H4 (cell line): ENCODE data around the gene MSMO1. TPM values are rescaled to one million over a fixed set of nuclear protein-coding genes. Genes with fewer than 3 reads are reported as not detected.

Source experiments
- DNase-seq: peaks from one replicate; pipeline ENCODE4 v3.0.0-alpha.2; 2015; ENCODE audit warnings: low spot score
- total RNA-seq: library from RNA; depleted of rRNA; stranded (reverse); fragments of >200 nt; shearing (Covaris generic); gene quantifications from 2 replicates; pipeline ENCODE4 v1.2.3, GENCODE V29; 2014

Gene MSMO1
- total RNA-seq, 1 experiment from 2014 or later: 149 TPM

DNA sequence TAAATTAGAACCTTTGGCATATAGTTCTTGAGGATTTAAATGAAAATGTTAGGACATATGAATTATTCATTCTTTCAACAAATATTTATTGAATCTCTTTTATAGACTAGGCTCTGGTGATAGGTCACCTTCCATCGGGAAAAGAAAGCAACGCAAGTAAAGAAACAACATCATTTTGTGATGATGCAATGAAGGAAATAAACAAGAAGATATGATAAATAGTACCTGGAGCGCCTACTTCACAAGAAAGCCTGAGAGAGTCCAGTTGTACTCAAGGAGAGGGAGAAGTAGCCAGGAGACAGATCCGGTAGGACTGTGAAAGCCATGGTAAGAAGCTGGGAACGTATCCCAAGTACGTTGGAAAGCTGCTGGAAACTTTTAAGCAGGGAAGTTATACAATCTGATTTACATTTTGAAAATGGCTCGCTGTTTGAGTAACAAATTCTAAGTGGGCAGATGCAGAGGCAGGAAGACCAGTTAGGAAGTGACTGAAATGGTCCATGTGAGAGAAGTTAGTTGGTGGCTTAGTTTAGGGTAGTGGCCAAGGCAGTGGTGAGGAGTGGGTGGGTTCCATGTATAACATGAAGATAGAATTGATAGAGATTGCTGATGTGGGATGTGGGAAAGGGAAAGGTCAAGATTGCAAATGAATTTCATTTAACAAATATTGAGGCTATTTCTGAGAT is 33.7 kb downstream of the MSMO1 start:
- DNase-seq: no peak

DNA sequence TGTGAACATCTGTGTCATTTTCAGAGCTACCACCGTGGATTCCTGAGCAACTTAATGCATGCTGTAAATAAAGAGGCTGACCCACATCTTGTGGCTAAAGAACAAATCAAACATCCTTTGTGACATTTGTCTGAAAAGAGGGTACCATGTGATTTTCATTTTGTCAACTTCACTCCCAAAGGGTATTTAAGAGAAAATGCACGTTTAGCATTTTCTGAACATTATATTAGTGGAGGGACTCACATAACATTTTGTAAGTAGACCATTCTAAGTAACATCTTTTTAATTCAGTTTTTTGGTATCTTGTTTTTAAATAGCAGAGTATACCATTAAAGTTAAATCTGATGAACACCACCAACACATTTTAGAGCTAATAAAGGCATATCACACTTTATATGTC is 34.3 kb downstream of the MSMO1 start:
- DNase-seq: no peak

DNA sequence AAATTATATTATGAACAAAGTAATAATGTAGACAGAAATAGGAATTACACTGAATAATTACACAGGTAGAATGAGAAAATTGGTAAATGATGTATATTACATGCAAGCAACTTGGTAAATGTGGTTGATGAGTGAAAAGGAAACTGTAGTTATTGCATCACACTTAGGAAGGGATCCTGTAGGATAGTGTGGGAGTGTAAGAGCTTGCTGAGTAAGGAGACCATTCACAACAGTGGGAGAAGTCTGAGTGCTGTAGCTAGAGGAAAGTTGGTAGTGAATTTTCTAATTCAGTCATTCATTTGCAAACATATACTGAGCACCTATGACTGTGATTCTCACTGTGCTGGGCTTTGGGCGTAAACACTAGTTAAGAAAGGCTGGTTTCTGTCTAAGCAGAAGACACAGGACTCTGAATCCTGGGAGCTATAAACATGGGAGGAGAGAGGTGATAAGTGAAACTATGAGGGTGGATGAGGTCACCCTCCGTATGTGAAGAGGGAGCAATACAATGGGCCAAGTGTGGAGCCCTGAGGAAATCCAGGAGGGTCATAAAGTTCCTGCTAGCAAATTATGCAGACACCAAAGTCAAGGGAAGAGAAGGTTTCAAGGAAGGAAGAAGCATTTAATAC is 37.1 kb downstream of the MSMO1 start:
- DNase-seq: peak; percentile 48

DNA sequence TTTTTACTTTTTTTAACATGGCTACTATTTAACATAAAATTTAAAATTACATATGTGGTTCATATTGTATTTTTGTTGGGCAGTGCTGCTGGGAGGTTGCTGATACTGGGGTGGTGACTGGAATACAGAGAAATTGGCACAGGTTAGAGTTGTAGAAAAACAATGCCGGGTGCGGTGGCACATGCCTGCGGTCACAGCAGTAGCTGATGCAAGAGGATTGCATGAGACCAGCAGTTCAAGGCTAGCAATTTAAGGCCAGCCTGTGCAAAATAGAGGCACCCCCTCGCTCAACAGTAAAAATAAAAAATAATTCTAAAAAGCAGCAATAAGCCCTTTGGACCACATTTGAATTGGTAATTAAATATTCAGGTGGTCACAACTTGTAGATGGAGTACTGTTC is 39.6 kb downstream of the MSMO1 start:
- DNase-seq: peak; percentile 89

DNA sequence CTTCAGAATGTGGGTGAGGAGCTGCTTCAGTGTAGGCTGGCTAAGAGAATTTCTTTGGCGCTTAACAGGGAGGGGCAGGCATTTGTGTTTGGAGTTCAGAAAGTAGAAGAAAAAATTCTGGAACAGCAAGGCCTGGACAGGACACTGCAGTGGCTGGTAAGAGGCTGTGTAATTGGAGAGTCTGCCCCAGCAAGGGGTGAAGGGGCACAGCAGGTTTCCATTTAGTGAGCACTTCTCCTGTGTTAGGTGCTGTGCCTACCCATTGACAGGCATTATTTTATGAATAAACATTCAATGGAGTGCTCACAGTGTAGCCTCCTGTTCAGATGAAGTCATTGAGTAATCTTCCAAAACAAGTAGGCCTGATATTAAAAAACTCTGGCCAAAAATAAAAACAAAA is 40.6 kb downstream of the MSMO1 start:
- DNase-seq: no peak

DNA sequence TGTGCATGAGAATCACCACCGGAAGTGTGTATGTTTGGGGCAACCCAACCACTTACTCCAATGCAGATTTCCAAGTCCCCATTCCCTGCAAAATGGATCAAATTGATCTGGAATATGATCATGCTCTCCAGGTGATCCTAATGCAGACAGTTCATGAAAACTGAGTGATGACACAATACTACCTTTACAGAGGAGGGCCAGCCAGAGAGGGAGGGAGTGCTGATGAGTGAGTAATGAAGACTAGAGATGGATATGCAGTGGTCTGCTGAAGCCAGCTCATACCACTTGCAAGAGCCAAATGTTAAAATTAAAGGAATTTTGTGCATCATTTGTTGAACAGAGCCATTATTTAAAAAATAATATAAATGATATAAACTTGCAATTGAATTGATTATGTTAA is 41.1 kb downstream of the MSMO1 start:
- no peak for DNase-seq

DNA sequence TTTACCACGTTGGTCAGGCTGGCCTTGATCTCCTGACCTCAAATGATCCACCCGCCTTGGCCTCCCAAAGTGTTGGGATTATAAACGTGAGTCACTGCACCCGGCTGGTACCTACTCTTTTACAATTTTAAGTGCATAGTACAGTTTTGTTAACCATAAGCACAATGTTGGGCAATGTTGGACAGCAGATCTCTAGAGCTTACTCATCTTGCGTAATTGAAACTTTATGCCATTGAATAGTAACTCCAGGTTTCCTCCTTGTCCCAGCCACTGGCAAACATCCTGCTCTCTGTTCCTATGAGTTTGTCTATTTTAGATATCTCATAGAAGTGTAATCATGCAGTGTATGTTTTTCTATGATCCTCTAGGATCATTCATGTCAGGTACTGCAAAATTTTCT is 42.1 kb downstream of the MSMO1 start:
- DNase-seq: peak; percentile 69

DNA sequence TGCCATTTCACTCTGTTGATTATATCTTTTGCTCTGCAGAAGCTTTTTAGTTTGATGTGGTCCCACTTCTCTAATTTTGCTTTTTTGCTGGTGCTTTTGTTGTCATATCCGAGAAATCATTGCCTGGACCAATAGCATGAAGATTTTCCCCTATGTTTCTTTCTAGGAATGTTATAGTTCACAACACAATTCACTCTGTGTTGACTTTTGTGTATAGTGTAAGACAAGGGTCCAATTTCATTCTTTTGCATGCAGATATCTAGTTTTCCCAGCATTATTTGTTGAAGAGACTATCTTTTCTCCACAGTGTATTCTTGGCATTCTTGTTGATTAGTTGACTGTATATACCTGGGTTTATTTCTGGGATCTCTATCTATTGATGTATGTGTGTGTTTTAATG is 43.1 kb downstream of the MSMO1 start:
- no peak for DNase-seq

DNA sequence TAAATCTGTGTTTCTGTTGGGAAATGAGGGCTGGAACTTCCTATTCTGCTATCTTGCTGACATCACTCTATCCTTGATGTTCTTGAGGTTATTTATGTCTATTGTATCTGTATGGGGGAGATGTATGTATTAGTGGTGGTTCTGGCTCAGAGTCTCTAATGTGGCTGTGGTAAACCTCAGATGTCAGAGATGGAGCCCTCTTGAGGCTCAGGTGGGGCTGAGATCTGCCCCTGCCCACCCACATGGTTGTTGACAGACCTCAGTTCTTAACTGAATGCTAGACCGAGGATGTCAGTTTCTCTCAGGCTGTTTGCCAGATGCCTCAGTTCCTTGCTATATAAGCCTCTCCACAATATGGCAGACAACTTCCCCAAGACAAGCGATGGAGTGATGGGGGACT is 48.0 kb downstream of the MSMO1 start:
- DNase-seq: no peak

DNA sequence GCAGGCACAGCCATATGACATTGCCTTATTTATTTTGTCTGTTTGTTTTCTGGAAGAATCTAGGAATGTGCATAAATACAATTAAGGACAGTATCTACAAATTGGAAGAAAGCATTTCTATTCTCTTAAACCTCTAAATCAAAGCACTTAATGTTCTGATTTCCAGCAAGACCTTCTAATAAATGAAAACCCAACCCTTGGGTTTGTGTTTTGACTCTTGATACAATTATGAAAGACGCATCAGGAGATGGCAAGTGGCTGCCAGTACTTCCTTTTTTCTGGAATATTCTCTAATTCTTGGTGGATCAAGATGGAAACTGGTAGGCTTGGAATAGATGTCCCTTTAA is 50.9 kb downstream of the MSMO1 start:
- no peak for DNase-seq

DNA sequence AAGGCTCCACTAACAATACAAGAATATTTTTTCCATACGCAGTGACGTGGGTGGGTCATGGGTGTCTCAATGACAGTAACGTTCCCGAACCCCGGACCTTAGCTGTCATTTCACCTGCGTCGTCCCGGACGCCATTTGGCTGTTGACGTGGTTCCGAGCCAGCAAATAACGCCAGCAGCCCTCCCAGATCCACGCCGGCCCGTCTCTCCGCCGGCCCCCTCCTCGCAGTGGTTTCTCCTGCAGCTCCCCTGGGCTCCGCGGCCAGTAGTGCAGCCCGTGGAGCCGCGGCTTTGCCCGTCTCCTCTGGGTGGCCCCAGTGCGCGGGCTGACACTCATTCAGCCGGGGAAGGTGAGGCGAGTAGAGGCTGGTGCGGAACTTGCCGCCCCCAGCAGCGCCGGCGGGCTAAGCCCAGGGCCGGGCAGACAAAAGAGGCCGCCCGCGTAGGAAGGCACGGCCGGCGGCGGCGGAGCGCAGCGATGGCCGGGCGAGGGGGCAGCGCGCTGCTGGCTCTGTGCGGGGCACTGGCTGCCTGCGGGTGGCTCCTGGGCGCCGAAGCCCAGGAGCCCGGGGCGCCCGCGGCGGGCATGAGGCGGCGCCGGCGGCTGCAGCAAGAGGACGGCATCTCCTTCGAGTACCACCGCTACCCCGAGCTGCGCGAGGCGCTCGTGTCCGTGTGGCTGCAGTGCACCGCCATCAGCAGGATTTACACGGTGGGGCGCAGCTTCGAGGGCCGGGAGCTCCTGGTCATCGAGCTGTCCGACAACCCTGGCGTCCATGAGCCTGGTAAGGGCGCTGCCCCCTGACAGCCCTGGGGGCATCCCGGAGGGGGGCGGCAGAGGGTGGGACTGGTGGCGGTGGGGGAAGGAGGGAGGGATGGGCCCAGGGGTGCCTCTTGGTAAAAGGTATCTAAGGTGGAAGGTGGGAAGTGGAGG is 51.5 kb downstream of the MSMO1 start, which contains the start of gene CPE:
Gene CPE (plus strand): TSS at position 264 of the 933 bp plus-strand sequence. CDS start 214 bp downstream, at position 478.
- DNase-seq: peak; percentile 41

DNA sequence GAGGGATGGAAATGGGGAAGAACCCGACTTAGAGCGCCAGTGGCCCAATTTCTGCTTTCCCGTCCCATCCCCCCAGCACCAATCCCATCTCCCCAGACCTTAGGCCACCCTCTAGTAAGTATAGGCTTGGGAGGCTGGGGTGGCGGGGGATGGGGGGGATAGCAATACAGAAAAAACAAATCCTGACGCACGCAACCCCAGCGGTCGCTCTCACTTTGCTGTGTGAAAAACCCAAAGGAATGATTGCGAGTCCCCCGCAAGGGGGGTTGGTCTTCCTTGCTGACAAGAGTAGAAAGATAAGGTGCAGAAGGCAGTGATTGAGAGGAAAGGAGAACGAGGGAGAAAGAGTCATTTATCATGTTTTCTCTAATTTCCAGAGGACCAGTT is 52.2 kb downstream of the MSMO1 start:
- DNase-seq: no peak

DNA sequence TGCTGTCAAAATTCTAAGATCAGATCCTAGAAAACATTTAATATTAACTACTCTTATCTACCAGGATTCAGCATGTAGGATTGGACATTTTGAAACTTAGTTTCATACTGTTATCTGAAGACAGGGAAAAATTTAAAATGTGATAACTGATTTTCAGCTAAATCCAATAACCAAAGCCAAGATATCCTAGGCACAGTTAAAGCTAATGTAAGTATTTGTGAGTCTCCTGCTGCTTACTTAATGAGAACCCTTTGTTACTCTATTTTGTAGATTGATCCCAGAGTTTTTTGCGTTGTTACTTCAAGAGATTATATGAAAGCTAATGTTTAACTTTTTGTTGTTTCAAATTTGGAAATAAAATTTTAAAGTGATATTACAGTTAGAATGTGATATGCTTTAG is 53.3 kb downstream of the MSMO1 start:
- no peak for DNase-seq

DNA sequence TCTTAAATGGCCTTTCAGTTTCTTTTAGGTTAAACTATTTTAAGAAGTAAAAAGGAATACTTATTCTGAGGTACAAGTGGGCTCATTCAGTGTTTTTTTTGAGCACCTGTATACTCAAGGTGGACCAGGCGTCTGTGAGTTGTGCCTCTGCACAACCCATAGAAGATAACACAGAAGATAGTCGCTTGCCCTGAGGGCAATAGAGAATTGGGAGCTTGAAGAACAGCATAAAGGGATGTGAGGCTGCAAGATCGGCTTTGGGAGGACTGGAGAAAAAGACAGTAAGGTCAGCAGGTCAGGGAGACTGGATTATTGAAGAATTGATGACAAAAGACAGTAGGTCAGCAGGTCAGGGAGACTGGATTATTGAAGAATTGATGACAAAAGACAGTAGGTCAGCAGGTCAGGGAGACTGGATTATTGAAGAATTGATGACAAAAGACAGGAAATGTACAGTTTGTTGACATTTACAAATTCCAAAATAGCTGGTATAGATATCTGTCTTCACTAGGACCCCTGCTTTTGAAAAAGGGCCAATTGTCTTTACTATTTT is 54.4 kb downstream of the MSMO1 start:
- no peak for DNase-seq

DNA sequence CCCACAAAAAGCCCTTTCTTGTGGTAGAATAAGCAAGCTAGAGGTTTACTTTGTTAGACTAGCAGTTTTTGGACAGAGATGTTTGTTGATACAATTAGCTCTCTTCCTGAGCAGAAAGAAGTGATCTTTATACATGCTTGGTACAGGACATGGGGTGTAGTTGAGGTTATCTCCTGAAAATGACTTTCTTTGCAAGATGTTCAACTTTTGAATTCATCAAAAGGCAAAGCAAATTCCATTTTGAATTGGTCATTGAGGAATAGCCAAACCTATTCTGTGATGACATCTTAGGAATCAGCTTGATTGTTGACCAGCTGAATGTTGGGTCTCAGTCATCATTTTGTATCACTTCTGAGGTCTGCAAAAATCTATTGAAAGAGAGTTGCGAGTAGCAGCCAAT is 55.2 kb downstream of the MSMO1 start:
- no peak for DNase-seq

DNA sequence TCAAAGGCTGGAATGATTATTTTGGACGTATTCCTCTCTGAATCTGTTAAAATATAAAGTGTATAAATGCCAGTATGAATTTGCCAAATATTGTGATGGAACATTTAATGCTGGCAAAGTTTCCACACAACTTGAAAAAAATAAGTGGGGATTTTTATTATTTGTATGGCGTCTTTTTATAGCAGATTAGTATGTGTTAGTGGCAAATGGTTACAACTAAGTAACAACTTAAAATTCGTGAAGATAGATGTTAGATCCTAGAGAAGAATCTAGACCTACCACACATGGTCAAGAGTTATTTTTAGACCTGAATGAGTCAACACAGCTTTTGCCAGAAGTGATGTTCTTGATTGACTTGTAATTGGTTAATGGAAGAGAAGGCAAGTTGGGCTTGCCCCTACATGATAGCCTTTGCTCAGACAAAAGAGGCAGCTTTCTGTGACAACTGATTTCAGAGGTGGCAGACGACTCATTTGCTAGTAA is 56.2 kb downstream of the MSMO1 start:
- no peak for DNase-seq

DNA sequence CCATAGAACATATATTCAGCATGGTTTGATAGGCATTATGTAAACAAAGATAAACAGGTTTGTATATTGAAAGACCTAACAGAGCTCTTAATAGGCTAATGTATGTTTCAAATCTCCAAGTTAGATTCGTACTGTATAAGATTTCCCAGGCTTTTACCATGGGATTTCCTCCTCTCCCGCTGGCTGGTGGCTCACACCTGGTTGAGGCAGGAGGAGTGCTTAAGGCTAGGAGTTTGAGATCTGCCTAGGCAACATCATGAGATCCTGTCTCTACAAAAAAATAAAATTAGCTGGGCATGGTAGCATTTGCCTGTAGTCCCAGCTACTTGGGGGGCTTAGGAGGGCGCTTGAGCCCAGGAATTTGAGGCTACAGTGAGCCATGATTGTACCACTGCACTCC is 56.7 kb downstream of the MSMO1 start:
- no peak for DNase-seq

DNA sequence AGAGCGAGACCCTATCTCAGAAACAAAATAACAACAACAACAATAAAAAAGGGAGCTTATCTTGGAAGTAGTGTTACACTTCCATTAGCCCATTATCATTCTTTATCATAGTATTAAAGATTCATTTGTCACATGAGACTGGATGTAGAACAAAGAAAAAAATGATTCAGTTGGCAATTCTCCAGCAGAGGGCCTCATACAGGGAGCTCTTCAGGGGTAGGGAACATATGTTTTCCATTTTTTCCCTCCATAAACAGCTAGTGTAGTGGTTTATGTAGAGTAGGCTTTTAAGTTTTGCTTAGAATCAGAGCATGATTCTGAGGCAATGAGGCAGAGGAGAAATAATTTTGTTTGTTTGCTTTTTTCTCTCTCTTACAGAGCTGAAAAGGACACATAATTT is 57.1 kb downstream of the MSMO1 start:
- DNase-seq: no peak

DNA sequence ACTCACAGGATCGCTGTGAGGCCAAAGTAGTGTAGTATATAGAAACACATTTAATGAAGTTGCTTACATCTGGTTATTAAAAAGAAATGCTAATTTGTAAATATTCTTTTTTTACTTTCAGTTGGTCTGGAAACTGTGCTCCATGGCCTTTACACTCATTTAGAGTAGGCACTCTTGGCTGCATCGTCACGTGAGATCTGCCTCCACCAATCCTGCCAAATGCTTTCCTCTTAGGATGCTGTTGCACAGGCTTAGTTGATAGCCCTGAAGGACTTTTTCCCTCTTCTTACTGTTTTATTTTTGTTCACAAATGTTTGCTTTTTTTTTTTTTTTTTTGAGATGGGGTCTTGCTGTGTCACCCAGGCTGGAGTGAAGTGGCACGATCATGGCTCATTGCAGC is 57.7 kb downstream of the MSMO1 start:
- no peak for DNase-seq

DNA sequence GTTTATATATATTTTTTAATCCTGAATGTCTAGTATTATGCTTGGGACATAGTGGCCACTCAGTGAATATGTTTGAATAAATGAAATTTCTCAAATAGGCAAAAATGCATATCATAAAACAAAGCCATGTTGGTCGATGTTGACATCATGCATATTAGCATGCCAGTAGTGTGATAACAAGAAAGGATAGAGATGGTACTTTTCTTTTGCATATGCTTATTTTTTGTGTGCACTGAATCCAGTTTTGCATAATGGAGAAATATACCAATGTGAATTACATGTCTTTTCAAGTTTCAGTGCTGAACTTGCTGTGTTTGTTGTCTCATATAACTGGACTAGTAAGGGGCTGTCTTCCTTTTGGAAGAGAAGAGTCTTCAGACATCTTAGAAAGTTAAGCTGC is 58.9 kb downstream of the MSMO1 start:
- DNase-seq: no peak

DNA sequence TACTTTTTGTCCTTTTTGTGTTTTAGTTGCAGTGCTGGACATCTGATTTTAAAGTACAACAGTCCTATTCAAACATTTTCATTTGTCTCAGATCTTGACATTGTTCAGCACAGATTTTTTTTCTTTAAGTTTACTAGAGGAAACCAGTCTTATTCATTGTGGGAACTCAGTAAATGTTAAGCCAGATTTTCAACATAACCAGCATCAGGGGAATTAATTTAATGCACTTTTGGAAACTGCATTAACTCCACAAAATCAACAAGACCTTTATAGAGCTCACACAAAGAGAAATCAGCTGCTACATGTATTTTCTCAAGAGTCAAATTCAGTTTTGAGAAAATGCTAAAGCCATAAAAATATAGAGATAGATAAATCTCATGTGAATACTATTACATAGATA is 61.3 kb downstream of the MSMO1 start:
- no peak for DNase-seq
